ENCODE results near the gene GADD45A. TPM values are rescaled to one million over a fixed set of nuclear protein-coding genes. Genes with fewer than 3 reads are reported as not detected.

The GADD45A gene
- total RNA-seq, 1 donor from 2014 or later, result 6.1 TPM

DNA sequence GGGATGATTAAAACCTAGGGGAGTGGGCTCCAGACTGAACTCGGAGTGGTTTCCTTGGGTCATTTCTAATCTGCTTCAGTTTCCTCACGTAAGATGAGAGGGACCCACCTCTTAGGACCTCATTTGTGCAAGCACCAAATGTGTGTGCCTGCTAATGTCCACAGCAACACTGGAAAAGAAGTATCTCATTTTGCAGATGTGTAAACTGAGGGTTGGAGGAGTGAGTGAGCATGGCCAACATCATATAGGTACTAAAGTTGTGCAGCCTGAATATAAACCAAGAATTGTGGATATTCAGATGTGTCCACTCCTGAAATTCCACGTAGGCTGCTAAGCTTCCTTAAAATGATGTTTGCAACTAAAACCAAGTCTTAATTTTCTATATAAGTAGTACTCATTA is 51.7 kb downstream of the GADD45A start:
- FAIRE-seq (no peak), DNase-seq (ENCODE audit: low spot score in 2 of 2) (no peak)

DNA sequence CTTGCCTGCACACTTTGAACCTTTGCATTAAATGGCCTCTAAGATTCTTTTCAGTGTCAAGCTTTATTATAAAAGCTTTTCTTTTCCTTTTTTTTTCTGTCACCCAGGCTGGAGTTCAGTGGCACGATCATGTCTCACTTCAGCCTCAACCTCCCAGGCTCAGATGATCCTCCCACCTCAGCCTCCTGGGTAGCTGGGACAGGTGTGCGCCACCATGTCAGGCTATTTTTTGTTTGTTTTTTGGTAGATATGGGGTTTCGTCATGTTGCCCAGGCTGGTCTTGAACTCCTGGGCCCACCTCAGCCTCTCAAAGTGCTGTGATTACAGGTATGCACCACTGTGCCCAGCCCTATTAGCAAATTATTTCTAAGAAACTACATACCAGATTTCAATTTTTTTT is 52.9 kb downstream of the GADD45A start:
- FAIRE-seq (no peak), DNase-seq (ENCODE audit: low spot score in 2 of 2) (no peak)

Small RNA genes within 50 kb of the gene (small RNA-seq; reads per million reads assigned to genes)
- gene RN7SL392P, result not detected

Other genes with a start within 250 kb of the GADD45A start
- gene GNG12, start 148.3 kb downstream of the GADD45A start, total RNA-seq, result 21.2 TPM